DND-41 (cell line): ENCODE results near the gene MAN2B2.

ENCODE experiments used
- EZH2 ChIP-seq: IDR thresholded peaks from 3 replicates; pipeline ENCODE4 v1.6.1; 2012; ENCODE audit warnings: borderline replicate concordance, low read depth, mild to moderate bottlenecking, moderate library complexity, low read length, inconsistent platforms; ENCODE audit not compliant: severe bottlenecking
- TF ChIP-seq, protein P1 (sequence below): IDR thresholded peaks from 2 replicates; pipeline ENCODE4 v1.5.1; 2012; ENCODE audit warnings: borderline replicate concordance, low read length, moderate library complexity, mild to moderate bottlenecking; ENCODE audit not compliant: poor library complexity, severe bottlenecking; ENCODE audit errors: extremely low read depth

DNA sequence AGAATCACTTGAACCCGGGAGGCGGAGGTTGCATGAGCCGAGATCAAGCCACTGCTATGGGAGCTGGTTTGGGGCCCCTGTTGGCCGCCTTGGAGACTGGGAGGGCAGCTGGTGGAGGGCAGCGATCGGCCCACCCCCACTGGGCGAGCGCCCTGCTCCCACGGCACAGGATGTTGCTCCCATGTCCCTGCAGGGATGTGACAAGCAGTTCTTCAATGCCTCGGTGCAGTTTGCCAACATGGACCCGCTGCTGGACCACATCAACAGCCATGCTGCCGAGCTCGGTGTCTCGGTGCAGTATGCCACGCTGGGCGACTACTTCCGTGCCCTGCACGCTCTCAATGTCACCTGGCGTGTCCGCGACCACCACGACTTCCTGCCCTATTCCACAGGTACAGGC lies 19.4 kb downstream of the MAN2B2 start:
- TF ChIP-seq, protein P1, sequence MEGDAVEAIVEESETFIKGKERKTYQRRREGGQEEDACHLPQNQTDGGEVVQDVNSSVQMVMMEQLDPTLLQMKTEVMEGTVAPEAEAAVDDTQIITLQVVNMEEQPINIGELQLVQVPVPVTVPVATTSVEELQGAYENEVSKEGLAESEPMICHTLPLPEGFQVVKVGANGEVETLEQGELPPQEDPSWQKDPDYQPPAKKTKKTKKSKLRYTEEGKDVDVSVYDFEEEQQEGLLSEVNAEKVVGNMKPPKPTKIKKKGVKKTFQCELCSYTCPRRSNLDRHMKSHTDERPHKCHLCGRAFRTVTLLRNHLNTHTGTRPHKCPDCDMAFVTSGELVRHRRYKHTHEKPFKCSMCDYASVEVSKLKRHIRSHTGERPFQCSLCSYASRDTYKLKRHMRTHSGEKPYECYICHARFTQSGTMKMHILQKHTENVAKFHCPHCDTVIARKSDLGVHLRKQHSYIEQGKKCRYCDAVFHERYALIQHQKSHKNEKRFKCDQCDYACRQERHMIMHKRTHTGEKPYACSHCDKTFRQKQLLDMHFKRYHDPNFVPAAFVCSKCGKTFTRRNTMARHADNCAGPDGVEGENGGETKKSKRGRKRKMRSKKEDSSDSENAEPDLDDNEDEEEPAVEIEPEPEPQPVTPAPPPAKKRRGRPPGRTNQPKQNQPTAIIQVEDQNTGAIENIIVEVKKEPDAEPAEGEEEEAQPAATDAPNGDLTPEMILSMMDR = no peak
- TF ChIP-seq EZH2 = no peak
